T-helper 17 cell (primary cell): ENCODE data around the gene ADAMTSL1. TPM values are rescaled to one million over a fixed set of nuclear protein-coding genes. Genes with fewer than 3 reads are reported as not detected.

ENCODE experiments used
- ATAC-seq: fragments of 150-1000 bp; cut with Tn5 transposase; 2 replicates; pipeline ENCODE4 v1.10.0; 2021; ENCODE audit warnings: mild to moderate bottlenecking, moderate library complexity
- DNase-seq, 3 donors: peaks; one replicate each; pipeline versions ENCODE4 v3.0.0 to v3.0.0-alpha.2; 2020 to 2021
- H3K9me3 ChIP-seq: one replicate; pipeline ENCODE4 v1.7.0; 2013; ENCODE audit warnings: low read length, mild to moderate bottlenecking; ENCODE audit not compliant: control insufficient read depth, poor library complexity, severe bottlenecking
- H3K27ac Mint-ChIP-seq: one replicate; pipeline ENCODE4 v1.8.0; 2022; ENCODE audit warnings: mild to moderate bottlenecking, moderate library complexity, mixed read lengths
- H3K27me3 Mint-ChIP-seq: one replicate; pipeline ENCODE4 v1.8.0; 2022; ENCODE audit warnings: mixed read lengths
- H3K36me3 Mint-ChIP-seq: one replicate; pipeline ENCODE4 v1.8.0; 2022; ENCODE audit warnings: low read depth, mixed read lengths
- H3K4me1 Mint-ChIP-seq: one replicate; pipeline ENCODE4 v1.8.0; 2022; ENCODE audit warnings: mild to moderate bottlenecking, mixed read lengths
- H3K4me3 Mint-ChIP-seq: one replicate; pipeline ENCODE4 v1.8.0; 2022; ENCODE audit warnings: mild to moderate bottlenecking, moderate library complexity, mixed read lengths
- total RNA-seq, 4 donors: library from RNA in 2 of 4; stranded (reverse) in 2 of 4; gene quantifications; one replicate each; pipeline ENCODE4 v1.2.3 and lab custom pipeline; 2022 to 2026

Gene ADAMTSL1
- total RNA-seq, 2 donors from 2014 or later = not detected

GRCh38 chr9:18531136-18532065 lies 57.4 kb downstream of the ADAMTSL1 start:
- Mint-ChIP-seq H3K36me3 (no peaks in the 10 kb centered on the region), H3K27me3 (no peaks in the 10 kb centered on the region), H3K4me1 (no peaks in the 10 kb centered on the region), H3K4me3 (no peak overlapping the region), H3K27ac (no peak overlapping the region)
- DNase-seq (no peak), ATAC-seq (no peak)
- H3K9me3 ChIP-seq = peaks cover 3% of the 10 kb centered on the region

- no peaks in the 10 kb centered on the region for H3K4me1 Mint-ChIP-seq
Measured at GRCh38 chr9:18534611-18535010, 60.7 kb downstream of the ADAMTSL1 start.

GRCh38 chr9:18536554-18536953 lies 62.6 kb downstream of the ADAMTSL1 start:
- no peak for ATAC-seq
- H3K4me1 Mint-ChIP-seq = no peaks in the 10 kb centered on the region
- no peak overlapping the region for H3K27ac Mint-ChIP-seq
- no peak for DNase-seq
- H3K27me3 Mint-ChIP-seq = no peaks in the 10 kb centered on the region
- peaks cover 3% of the 10 kb centered on the region for H3K9me3 ChIP-seq
- H3K4me3 Mint-ChIP-seq = no peak overlapping the region
- no peaks in the 10 kb centered on the region for H3K36me3 Mint-ChIP-seq

More at GRCh38 chr9:18534611-18535010, 60.7 kb downstream of the ADAMTSL1 start:
- peaks cover 3% of the 10 kb centered on the region for H3K9me3 ChIP-seq
- no peak overlapping the region for H3K27ac Mint-ChIP-seq
- ATAC-seq (no peak), DNase-seq (no peak)
- no peaks in the 10 kb centered on the region for H3K36me3 Mint-ChIP-seq
- no peaks in the 10 kb centered on the region for H3K27me3 Mint-ChIP-seq
- H3K4me3 Mint-ChIP-seq = no peak overlapping the region

- no peaks in the 10 kb centered on the region for H3K27me3 Mint-ChIP-seq
- H3K27ac Mint-ChIP-seq = no peak overlapping the region
- peaks cover under 1% of the 10 kb centered on the region for H3K9me3 ChIP-seq
- no peaks in the 10 kb centered on the region for H3K36me3 Mint-ChIP-seq
- ATAC-seq (no peak), DNase-seq (no peak)
- no peaks in the 10 kb centered on the region for H3K4me1 Mint-ChIP-seq
- no peak overlapping the region for H3K4me3 Mint-ChIP-seq
Measured at GRCh38 chr9:18539203-18539693, 65.3 kb downstream of the ADAMTSL1 start.

GRCh38 chr9:18542837-18543405 lies 69.0 kb downstream of the ADAMTSL1 start:
- Mint-ChIP-seq H3K27ac (no peak overlapping the region), H3K4me1 (no peaks in the 10 kb centered on the region), H3K36me3 (no peaks in the 10 kb centered on the region), H3K27me3 (no peaks in the 10 kb centered on the region), H3K4me3 (no peak overlapping the region)
- H3K9me3 ChIP-seq = no peaks in the 10 kb centered on the region
- DNase-seq (no peak), ATAC-seq (no peak)

- H3K27ac Mint-ChIP-seq = no peak overlapping the region
- no peaks in the 10 kb centered on the region for H3K36me3 Mint-ChIP-seq
- no peak overlapping the region for H3K4me3 Mint-ChIP-seq
- H3K9me3 ChIP-seq = no peaks in the 10 kb centered on the region
- no peaks in the 10 kb centered on the region for H3K4me1 Mint-ChIP-seq
- ATAC-seq (no peak), DNase-seq (no peak)
- H3K27me3 Mint-ChIP-seq = no peaks in the 10 kb centered on the region
Measured at GRCh38 chr9:18543406-18544192, 69.6 kb downstream of the ADAMTSL1 start.

GRCh38 chr9:18544456-18544855 lies 70.5 kb downstream of the ADAMTSL1 start:
- DNase-seq (no peak), ATAC-seq (no peak)
- Mint-ChIP-seq H3K36me3 (no peaks in the 10 kb centered on the region), H3K27ac (no peak overlapping the region), H3K4me1 (no peaks in the 10 kb centered on the region), H3K27me3 (no peaks in the 10 kb centered on the region), H3K4me3 (no peak overlapping the region)
- H3K9me3 ChIP-seq = no peaks in the 10 kb centered on the region

GRCh38 chr9:18545636-18546360 lies 71.8 kb downstream of the ADAMTSL1 start:
- H3K4me1 Mint-ChIP-seq = no peaks in the 10 kb centered on the region
- no peaks in the 10 kb centered on the region for H3K36me3 Mint-ChIP-seq
- H3K4me3 Mint-ChIP-seq = no peak overlapping the region
- no peaks in the 10 kb centered on the region for H3K27me3 Mint-ChIP-seq
- no peak overlapping the region for H3K27ac Mint-ChIP-seq
- ATAC-seq (no peak), DNase-seq (no peak)
- H3K9me3 ChIP-seq = no peaks in the 10 kb centered on the region

GRCh38 chr9:18548456-18548855 lies 74.5 kb downstream of the ADAMTSL1 start:
- H3K36me3 Mint-ChIP-seq = no peaks in the 10 kb centered on the region
- H3K4me1 Mint-ChIP-seq = no peaks in the 10 kb centered on the region
- H3K4me3 Mint-ChIP-seq = no peak overlapping the region
- DNase-seq (no peak), ATAC-seq (no peak)
- H3K27me3 Mint-ChIP-seq = no peaks in the 10 kb centered on the region
- no peak overlapping the region for H3K27ac Mint-ChIP-seq
- no peaks in the 10 kb centered on the region for H3K9me3 ChIP-seq

GRCh38 chr9:18549772-18550171 lies 75.8 kb downstream of the ADAMTSL1 start:
- Mint-ChIP-seq H3K4me3 (no peak overlapping the region), H3K36me3 (no peaks in the 10 kb centered on the region), H3K4me1 (no peaks in the 10 kb centered on the region), H3K27ac (no peak overlapping the region), H3K27me3 (no peaks in the 10 kb centered on the region)
- no peaks in the 10 kb centered on the region for H3K9me3 ChIP-seq
- no peak for DNase-seq
- ATAC-seq = no peak

GRCh38 chr9:18550286-18550685 lies 76.3 kb downstream of the ADAMTSL1 start:
- no peak overlapping the region for H3K4me3 Mint-ChIP-seq
- H3K27me3 Mint-ChIP-seq = no peaks in the 10 kb centered on the region
- no peaks in the 10 kb centered on the region for H3K36me3 Mint-ChIP-seq
- H3K27ac Mint-ChIP-seq = no peak overlapping the region
- H3K4me1 Mint-ChIP-seq = no peaks in the 10 kb centered on the region
- ATAC-seq (no peak), DNase-seq (no peak)
- H3K9me3 ChIP-seq = no peaks in the 10 kb centered on the region

- no peaks in the 10 kb centered on the region for H3K36me3 Mint-ChIP-seq
- ATAC-seq = no peak
- H3K9me3 ChIP-seq = no peaks in the 10 kb centered on the region
- no peak overlapping the region for H3K27ac Mint-ChIP-seq
- no peak overlapping the region for H3K4me3 Mint-ChIP-seq
- no peak for DNase-seq
- H3K27me3 Mint-ChIP-seq = no peaks in the 10 kb centered on the region
- H3K4me1 Mint-ChIP-seq = no peaks in the 10 kb centered on the region
Measured at GRCh38 chr9:18554244-18554643, 80.3 kb downstream of the ADAMTSL1 start.
